ENCODE measurements around the gene PBLD. TPM values are rescaled to one million over a fixed set of nuclear protein-coding genes. Genes with fewer than 3 reads are reported as not detected.

Gene PBLD
- total and polyA plus RNA-seq, 9 of the 15 experiments (the other 6 are each of a cell fraction or from before 2014, with no cell fraction given), result 1.2 to 4.3 (median 2.5) TPM

DNA sequence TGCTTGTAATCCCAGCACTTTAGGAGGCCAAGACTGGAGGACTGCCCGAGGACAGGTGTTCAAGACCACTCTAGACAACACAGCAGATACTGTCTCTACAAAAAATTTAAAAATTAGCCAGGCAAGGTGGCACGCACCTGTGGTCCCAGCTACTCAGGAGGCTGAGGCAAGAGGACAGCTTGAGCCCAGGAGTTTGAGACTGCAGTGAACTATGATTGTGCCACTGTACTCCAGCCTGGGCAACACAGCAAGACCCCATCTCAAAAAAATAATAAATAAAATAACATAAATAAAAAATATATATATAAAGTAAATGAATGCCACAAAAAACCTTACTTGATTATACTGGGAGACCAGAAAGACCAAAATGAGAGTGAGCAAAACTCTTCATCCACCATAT lies 20.8 kb upstream of the PBLD start:
- WGBS (ENCODE audit: insufficient coverage, low coverage, missing lambda C conversion rate), result 82% methylated on average over 2 of the region's 2 CpGs
- intact Hi-C loops (cut with micrococcal nuclease), result no loop called here
- no peak overlapping the region for H3K4me3 ChIP-seq
- ATAC-seq, result no peak
- no TSS peak for BruUV-seq (replicated peaks)
- H3K4me2 ChIP-seq (ENCODE audit: insufficient read depth, low read length), result no peak overlapping the region
- H3K9ac ChIP-seq (ENCODE audit: insufficient read depth in 1 of 2, low read depth in 2 of 2, low read length in 2 of 2), result no peak overlapping the region
- no peaks in the 10 kb centered on the region for H3K4me1 ChIP-seq (replicated peaks in 1 of 2; ENCODE audit: control insufficient read depth in 2 of 2, insufficient read depth in 2 of 2, low read length in 2 of 2)
- CTCF ChIA-PET (ENCODE audit: low intra/inter-chr PET ratio), result no interaction called here
- peaks cover 31% of the 10 kb centered on the region; the same call in 2 of the 3 replicates for H3K36me3 ChIP-seq (ENCODE audit: control insufficient read depth, insufficient read depth, low read length)
- no peaks in the 10 kb centered on the region for H3K27me3 ChIP-seq (ENCODE audit: control insufficient read depth in 2 of 2, insufficient read depth in 2 of 2, low read length in 2 of 2)
- DNase-seq (ENCODE audit: extremely low read depth in 1 of 4, low spot score in 3 of 4), result no peak
- H2AFZ ChIP-seq (ENCODE audit: low read depth, low read length), result no peak overlapping the region
- TF ChIP-seq RBM25 (IDR thresholded peaks at IDR 0.05; ENCODE audit: low read depth, low read length, severe bottlenecking), result peak; percentile 41
- TF ChIP-seq ZNF695 (CRISPR knock-in tag; IDR thresholded peaks at IDR 0.05), result no peak
- TF ChIP-seq, protein P1, sequence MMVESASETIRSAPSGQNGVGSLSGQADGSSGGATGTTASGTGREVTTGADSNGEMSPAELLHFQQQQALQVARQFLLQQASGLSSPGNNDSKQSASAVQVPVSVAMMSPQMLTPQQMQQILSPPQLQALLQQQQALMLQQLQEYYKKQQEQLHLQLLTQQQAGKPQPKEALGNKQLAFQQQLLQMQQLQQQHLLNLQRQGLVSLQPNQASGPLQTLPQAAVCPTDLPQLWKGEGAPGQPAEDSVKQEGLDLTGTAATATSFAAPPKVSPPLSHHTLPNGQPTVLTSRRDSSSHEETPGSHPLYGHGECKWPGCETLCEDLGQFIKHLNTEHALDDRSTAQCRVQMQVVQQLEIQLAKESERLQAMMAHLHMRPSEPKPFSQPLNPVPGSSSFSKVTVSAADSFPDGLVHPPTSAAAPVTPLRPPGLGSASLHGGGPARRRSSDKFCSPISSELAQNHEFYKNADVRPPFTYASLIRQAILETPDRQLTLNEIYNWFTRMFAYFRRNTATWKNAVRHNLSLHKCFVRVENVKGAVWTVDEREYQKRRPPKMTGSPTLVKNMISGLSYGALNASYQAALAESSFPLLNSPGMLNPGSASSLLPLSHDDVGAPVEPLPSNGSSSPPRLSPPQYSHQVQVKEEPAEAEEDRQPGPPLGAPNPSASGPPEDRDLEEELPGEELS (CRISPR knock-in tag; IDR thresholded peaks at IDR 0.05; ENCODE audit: borderline replicate concordance), result no peak
- TF ChIP-seq ZNF121 (CRISPR knock-in tag; conservative IDR thresholded peaks at IDR 0.05), result peak; percentile 82
- in situ Hi-C loops (cut with MboI), result no loop called here
- no peaks in the 10 kb centered on the region for H3K9me1 ChIP-seq (ENCODE audit: control insufficient read depth, insufficient read depth, low read length)
- POLR2A ChIA-PET, result interaction anchor here (1.6 kb wide), 1 partner anchor 22 kb away, joined by 4 read pairs; the partner anchor contains the start of gene HNRNPH3
- FAIRE-seq, result no peak
- no peaks in the 10 kb centered on the region for H4K20me1 ChIP-seq (replicated peaks; ENCODE audit: control insufficient read depth, insufficient read depth, low read length)
- H3K79me2 ChIP-seq (ENCODE audit: control insufficient read depth, insufficient read depth, low read length), result no peaks in the 10 kb centered on the region
- no peak overlapping the region for H3K27ac ChIP-seq (ENCODE audit: extremely low read depth, low read depth, low read length)
- no peaks in the 10 kb centered on the region for H3K9me3 ChIP-seq (replicated peaks; ENCODE audit: control insufficient read depth, insufficient read depth, low read depth, low read length)
